ENCODE data around the gene ACLY.
"Not testable (repeated sequence)": the region's sequence is repeated elsewhere in the genome, so short reads cannot be mapped to it uniquely, and the experiment has no call there.

Gene ACLY

DNA sequence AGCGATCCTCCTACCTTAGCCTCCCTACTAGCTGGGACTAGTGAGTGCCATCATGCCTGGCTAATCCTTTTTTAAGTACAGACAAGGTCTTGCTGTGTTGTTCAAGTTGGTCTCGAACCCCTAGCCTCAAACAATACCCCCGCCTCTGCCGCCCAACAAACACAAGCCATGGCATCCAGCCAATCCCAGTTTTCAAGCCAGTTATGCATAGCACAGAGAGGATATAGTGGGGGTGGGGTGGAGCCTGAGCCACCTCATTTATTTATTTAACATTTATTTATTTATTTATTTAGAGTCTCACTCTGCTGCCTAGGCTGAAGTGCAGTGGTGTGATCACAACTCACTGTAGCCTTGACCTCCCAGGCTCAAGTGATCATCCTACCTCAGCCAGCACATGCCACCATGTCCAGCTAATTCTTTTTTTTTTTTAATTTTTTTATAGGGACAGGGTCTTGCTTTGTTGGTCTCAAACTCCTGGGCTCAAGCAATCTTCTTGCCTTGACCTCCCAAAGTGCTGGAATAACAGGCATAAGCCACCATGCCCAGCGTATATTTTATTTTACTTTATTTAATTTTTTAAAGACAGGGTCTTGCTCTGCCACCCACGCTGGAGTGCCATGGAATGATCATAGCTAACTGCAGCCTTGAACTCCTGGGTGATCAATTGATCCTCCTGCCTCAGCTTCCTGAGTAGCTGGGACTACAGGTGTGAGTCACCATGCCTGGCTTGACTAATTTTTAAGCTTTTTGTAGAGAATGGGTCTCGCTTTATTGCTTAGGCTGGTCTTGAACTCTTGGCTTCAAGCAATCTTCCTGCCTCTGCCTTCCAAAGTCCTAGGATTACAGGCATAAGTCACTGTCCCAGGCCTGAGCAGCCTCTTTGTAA is 27.4 kb downstream of the ACLY start:
- no peaks in the 10 kb centered on the region for H3K9me3 ChIP-seq (ENCODE audit: insufficient read depth, low read depth, low read length)
- no peak overlapping the region for H3K27ac ChIP-seq (ENCODE audit: low read depth, low read length)
- no peaks in the 10 kb centered on the region for H3K27me3 ChIP-seq (ENCODE audit: insufficient read depth, low read length)
- H3K36me3 ChIP-seq (ENCODE audit: insufficient read depth, low read length), result peaks cover 96% of the 10 kb centered on the region
- no peaks in the 10 kb centered on the region for H3K4me1 ChIP-seq (ENCODE audit: insufficient read depth, low read length)
- H3K4me3 ChIP-seq (ENCODE audit: low read length), result no peak overlapping the region
- H3K9ac ChIP-seq (ENCODE audit: low read depth, low read length), result no peak overlapping the region
- 97% methylated on average over 7 of the region's 7 CpGs for WGBS

DNA sequence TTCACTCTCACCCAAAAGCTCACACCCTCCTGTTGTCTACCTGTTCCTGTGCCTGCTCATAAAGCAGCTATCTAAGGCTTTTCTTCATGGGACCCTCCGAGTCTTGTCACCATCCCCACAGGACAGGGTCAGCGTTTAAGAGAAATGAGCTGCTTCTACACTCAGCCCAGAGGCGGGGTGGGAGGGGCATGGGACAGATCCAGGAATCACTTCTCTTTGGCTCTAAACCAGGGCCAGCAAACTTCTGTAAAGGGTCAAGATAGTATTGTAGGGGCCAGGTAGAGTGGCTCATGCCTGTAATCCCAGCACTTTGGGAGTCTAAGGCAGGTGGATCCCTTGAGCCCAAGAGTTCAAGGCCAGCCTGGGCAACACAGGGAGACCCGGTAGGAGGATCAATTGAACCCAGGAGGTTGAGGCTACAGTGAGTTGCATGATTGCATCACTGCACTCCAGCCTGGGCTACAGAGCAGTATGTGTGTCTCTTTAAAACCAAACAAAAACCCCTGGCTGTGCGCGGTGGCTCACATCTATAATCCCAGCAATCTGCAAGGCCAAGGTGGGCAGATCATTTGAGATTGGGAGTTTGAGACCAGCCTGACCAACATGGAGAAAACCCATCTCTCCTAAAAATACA is 30.3 kb downstream of the ACLY start:
- no peak overlapping the region for H3K4me3 ChIP-seq (ENCODE audit: low read length)
- no peaks in the 10 kb centered on the region for H3K27me3 ChIP-seq (ENCODE audit: insufficient read depth, low read length)
- WGBS, result 98% methylated on average over 6 of the region's 6 CpGs
- H3K4me1 ChIP-seq (ENCODE audit: insufficient read depth, low read length), result no peaks in the 10 kb centered on the region
- no peak overlapping the region for H3K9ac ChIP-seq (ENCODE audit: low read depth, low read length)
- H3K36me3 ChIP-seq (ENCODE audit: insufficient read depth, low read length), result peaks cover 96% of the 10 kb centered on the region
- no peaks in the 10 kb centered on the region for H3K9me3 ChIP-seq (ENCODE audit: insufficient read depth, low read depth, low read length)
- no peak overlapping the region for H3K27ac ChIP-seq (ENCODE audit: low read depth, low read length)

DNA sequence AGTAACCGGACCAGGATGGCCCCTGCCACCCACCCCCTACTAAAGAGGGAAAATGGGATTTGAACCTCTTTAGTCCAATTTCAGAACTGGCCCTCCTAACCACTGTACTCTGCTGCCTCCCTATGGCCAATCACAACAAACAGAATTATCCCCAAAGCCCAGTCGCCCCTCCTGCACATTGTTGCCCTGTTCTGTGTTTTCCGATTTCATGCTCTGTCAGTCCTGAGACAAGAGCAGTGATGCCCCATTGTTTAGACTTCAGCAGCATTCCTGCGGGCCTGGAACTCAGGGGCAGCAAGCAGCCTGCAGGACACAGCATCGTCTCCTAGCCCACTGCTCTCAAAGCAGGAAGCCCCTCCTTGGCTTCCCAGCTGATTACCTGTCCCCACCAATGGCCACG is 33.0 kb downstream of the ACLY start:
- H3K36me3 ChIP-seq (ENCODE audit: insufficient read depth, low read length), result peaks cover 95% of the 10 kb centered on the region
- WGBS, result 87% methylated on average over 5 of the region's 6 CpGs
- H3K9ac ChIP-seq (ENCODE audit: low read depth, low read length), result no peak overlapping the region
- no peak overlapping the region for H3K27ac ChIP-seq (ENCODE audit: low read depth, low read length)
- H3K4me1 ChIP-seq (ENCODE audit: insufficient read depth, low read length), result no peaks in the 10 kb centered on the region
- H3K27me3 ChIP-seq (ENCODE audit: insufficient read depth, low read length), result no peaks in the 10 kb centered on the region
- H3K9me3 ChIP-seq (ENCODE audit: insufficient read depth, low read depth, low read length), result no peaks in the 10 kb centered on the region
- H3K4me3 ChIP-seq (ENCODE audit: low read length), result no peak overlapping the region

DNA sequence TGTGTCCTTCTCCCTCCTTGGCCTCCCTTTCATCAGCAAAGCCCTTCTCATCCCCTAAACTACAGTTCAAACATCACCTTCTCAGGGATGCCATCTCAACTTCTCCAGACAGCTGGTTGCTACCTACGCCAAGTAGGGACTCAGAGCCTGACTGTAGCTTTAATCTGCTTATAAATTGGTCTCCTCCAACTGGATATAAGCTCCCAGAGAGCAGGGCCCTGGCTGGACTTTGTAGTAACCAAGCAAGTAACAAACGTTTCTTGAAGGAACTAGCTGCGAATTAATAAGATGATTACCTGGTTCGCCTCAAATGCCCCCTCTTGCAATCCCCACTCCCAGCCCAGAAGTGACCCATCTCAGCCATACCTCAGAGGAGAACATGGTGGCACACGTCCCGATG is 36.0 kb downstream of the ACLY start:
- Histone ChIP-seq H3K9me3 (ENCODE audit: insufficient read depth, low read depth, low read length) (peaks cover 2% of the 10 kb centered on the region; the same call in 1 of the 2 replicates), H3K4me1 (ENCODE audit: insufficient read depth, low read length) (no peaks in the 10 kb centered on the region), H3K27ac (ENCODE audit: low read depth, low read length) (no peak overlapping the region), H3K4me3 (ENCODE audit: low read length) (no peak overlapping the region), H3K36me3 (ENCODE audit: insufficient read depth, low read length) (peaks cover 99% of the 10 kb centered on the region), H3K27me3 (ENCODE audit: insufficient read depth, low read length) (no peaks in the 10 kb centered on the region), H3K9ac (ENCODE audit: low read depth, low read length) (no peak overlapping the region)
- 97% methylated on average over 6 of the region's 6 CpGs for WGBS

DNA sequence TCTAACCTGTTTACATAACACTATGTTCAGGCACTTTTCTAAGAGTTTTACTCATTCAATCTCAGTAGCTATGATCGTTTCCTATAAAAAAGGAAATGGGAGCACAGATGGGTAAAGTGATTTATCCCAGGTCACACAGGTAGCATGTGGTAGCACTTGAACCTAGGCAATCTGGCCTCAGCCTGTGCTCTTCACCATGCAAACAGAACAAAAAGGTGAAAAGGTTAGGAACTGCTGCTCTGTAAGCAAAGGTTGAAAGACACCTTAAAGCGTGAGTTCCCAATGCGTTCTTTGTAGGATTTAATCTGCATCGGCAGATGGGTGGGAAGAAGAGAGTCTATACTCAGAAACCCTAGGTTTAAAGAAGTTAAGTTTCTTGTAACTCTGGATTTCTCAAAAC is 38.6 kb downstream of the ACLY start:
- Histone ChIP-seq H3K4me3 (ENCODE audit: low read length) (no peak overlapping the region), H3K9ac (ENCODE audit: low read depth, low read length) (no peak overlapping the region), H3K4me1 (ENCODE audit: insufficient read depth, low read length) (no peaks in the 10 kb centered on the region), H3K9me3 (ENCODE audit: insufficient read depth, low read depth, low read length) (peaks cover 2% of the 10 kb centered on the region; the same call in 1 of the 2 replicates), H3K27ac (ENCODE audit: low read depth, low read length) (no peak overlapping the region), H3K27me3 (ENCODE audit: insufficient read depth, low read length) (no peaks in the 10 kb centered on the region), H3K36me3 (ENCODE audit: insufficient read depth, low read length) (peaks cover 84% of the 10 kb centered on the region)
- WGBS, result 98% methylated on average over 4 of the region's 4 CpGs

DNA sequence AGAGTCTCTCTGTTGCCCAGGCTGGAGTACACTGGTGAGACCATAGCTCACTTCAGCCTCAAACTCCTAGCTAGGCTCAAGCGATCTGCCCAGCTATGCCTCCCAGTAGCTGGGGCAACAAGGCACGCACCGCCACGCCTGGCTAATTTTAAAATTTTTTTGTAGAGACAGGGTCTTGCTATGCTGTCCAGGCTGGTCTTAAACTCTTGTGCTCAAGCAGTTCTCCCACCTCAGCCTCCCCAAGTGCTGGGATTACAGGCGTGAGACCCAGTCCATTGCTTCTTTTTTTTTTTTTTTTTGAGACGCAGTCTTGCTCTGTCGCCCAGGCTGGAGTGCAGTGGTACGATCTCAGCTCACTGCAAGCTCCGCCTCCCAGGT is 44.5 kb downstream of the ACLY start:
- 94% methylated on average over 9 of the region's 9 CpGs for WGBS
- H3K4me3 ChIP-seq (ENCODE audit: low read length); H3K27ac ChIP-seq (ENCODE audit: low read depth, low read length); H3K27me3 ChIP-seq (ENCODE audit: insufficient read depth, low read length); H3K9ac ChIP-seq (ENCODE audit: low read depth, low read length); H3K4me1 ChIP-seq (ENCODE audit: insufficient read depth, low read length); H3K9me3 ChIP-seq (ENCODE audit: insufficient read depth, low read depth, low read length): not testable (repeated sequence)
- peaks cover 82% of the 10 kb centered on the region for H3K36me3 ChIP-seq (ENCODE audit: insufficient read depth, low read length)

DNA sequence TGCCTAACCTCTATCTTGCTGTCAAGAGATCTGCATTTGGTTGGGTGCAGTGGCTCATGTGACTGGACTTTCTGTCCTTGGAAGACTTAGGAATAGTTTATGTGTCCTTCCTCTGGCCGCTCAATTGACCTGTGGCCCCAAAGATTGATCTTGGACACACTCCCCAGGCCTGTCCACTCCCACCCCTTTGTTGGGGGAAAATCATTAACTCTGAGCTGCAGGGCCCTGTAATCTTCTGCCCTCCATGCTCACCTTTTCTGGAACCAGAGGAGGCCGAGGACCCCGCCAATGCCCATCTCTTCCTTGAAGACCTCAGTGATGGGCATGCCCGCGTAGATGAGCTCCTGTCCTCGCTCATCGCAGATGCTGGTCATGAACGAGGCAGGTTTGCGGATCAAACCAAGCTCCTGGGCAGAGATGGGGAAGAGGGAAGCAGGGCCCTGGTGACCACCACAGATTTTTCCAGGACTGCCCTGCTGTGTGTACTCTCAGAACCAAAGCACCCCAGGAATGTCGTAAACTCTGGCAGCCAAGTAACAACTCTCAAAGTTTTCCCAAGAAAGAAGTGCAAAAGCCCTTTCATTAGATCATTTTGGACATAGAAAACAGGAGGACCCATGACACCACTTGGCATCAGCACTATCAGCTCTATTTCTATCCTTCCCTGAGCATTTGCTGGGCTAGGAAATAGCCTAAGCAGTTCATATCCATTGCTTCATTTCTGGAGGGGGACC is 45.0 kb downstream of the ACLY start:
- WGBS, result 99% methylated on average over 10 of the region's 10 CpGs
- no peak overlapping the region for H3K9ac ChIP-seq (ENCODE audit: low read depth, low read length)
- no peaks in the 10 kb centered on the region for H3K27me3 ChIP-seq (ENCODE audit: insufficient read depth, low read length)
- peaks cover 82% of the 10 kb centered on the region for H3K36me3 ChIP-seq (ENCODE audit: insufficient read depth, low read length)
- no peak overlapping the region for H3K27ac ChIP-seq (ENCODE audit: low read depth, low read length)
- H3K4me3 ChIP-seq (ENCODE audit: low read length), result no peak overlapping the region
- H3K9me3 ChIP-seq (ENCODE audit: insufficient read depth, low read depth, low read length), result peaks cover 2% of the 10 kb centered on the region; the same call in 1 of the 2 replicates
- H3K4me1 ChIP-seq (ENCODE audit: insufficient read depth, low read length), result no peaks in the 10 kb centered on the region

DNA sequence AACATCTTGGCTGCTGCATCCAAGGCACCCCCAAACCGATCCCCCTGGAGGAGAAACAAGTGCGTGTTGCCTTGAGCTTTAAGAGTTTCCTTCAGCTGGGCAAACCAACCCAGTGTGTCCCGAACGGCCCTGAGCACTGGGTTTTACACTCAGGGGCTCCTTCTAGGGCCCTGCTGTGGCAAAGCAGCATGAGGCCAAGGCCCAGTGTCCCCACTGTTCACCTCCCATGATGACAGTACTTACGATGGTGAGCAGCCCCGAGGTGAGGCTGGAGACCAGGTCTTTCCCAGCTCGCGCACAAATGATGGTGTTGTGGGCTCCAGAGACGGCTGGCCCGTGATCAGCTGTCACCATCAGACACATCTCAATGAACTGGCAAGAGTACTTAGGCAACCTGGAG is 47.0 kb downstream of the ACLY start:
- no peak overlapping the region for H3K4me3 ChIP-seq (ENCODE audit: low read length)
- H3K4me1 ChIP-seq (ENCODE audit: insufficient read depth, low read length), result no peaks in the 10 kb centered on the region
- H3K9me3 ChIP-seq (ENCODE audit: insufficient read depth, low read depth, low read length), result no peaks in the 10 kb centered on the region
- H3K27me3 ChIP-seq (ENCODE audit: insufficient read depth, low read length), result no peaks in the 10 kb centered on the region
- H3K9ac ChIP-seq (ENCODE audit: low read depth, low read length), result no peak overlapping the region
- 98% methylated on average over 10 of the region's 10 CpGs for WGBS
- H3K36me3 ChIP-seq (ENCODE audit: insufficient read depth, low read length), result peaks cover 79% of the 10 kb centered on the region
- no peak overlapping the region for H3K27ac ChIP-seq (ENCODE audit: low read depth, low read length)

DNA sequence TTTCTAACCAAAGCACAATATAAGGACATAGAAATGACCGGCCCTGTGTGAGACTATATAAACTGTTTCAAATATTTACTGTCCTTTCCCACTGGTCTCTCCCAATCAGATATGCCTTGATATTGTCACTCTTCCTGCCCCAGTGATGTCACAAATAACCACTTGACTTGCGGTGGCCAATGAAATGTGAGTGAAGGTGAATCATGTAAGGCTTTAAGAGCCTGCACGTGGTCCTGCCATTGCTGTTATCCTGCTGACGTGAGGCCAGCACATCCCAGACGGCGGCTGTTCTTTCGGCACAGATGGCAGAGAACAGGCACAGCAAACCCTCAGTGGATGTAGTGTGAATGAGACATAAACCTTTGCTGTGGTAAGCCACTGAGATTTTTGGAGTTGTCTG is 48.1 kb downstream of the ACLY start:
- Histone ChIP-seq H3K36me3 (ENCODE audit: insufficient read depth, low read length) (peaks cover 82% of the 10 kb centered on the region), H3K4me3 (ENCODE audit: low read length) (no peak overlapping the region), H3K9me3 (ENCODE audit: insufficient read depth, low read depth, low read length) (no peaks in the 10 kb centered on the region), H3K27ac (ENCODE audit: low read depth, low read length) (no peak overlapping the region), H3K27me3 (ENCODE audit: insufficient read depth, low read length) (no peaks in the 10 kb centered on the region), H3K4me1 (ENCODE audit: insufficient read depth, low read length) (no peaks in the 10 kb centered on the region), H3K9ac (ENCODE audit: low read depth, low read length) (no peak overlapping the region)
- whole genome bisulfite sequencing, result 93% methylated on average over 7 of the region's 7 CpGs

DNA sequence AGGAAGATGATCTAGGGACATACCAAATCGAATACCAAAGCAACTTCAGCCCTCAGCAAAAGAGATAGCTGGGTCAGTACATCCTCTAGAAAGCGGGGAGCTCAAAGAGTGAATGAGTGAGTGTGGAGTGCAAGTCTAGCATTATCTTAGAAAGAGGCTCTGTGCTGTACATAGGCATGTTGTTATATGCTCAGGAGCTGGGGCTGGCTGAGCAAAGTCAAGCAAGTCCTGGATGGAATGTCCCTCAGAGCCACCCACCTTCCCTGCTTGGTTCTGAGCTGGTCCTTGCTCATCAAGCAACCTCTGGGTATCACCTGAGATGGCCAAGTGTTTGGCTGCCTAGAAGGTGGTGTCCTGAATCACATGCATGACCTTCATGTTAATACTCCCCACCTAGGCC is 48.7 kb downstream of the ACLY start:
- no peaks in the 10 kb centered on the region for H3K4me1 ChIP-seq (ENCODE audit: insufficient read depth, low read length)
- H3K27ac ChIP-seq (ENCODE audit: low read depth, low read length), result no peak overlapping the region
- 99% methylated on average over 2 of the region's 2 CpGs for WGBS
- H3K9me3 ChIP-seq (ENCODE audit: insufficient read depth, low read depth, low read length), result no peaks in the 10 kb centered on the region
- H3K36me3 ChIP-seq (ENCODE audit: insufficient read depth, low read length), result peaks cover 81% of the 10 kb centered on the region
- H3K4me3 ChIP-seq (ENCODE audit: low read length), result no peak overlapping the region
- H3K9ac ChIP-seq (ENCODE audit: low read depth, low read length), result no peak overlapping the region
- no peaks in the 10 kb centered on the region for H3K27me3 ChIP-seq (ENCODE audit: insufficient read depth, low read length)

DNA sequence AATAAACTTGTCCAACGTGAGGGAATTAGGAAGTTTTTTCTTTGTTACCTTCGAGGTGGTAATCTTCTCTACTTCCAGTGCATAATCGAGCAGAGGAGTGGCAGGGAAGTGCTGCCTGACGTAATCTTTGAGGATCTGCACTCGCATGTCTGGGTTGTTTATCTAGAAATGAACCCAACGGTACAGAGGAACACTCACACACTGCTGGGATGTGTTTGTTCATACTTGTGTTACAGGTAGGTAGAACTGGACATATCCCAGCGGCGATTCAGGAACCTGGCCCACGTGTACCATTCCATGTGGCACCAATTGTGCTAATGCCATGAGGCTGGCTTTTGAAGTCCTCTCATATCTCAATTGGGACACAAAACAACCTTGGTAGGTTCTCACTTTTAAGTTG is 49.3 kb downstream of the ACLY start:
- no peaks in the 10 kb centered on the region for H3K9me3 ChIP-seq (ENCODE audit: insufficient read depth, low read depth, low read length)
- WGBS, result 93% methylated on average over 9 of the region's 9 CpGs
- peaks cover 76% of the 10 kb centered on the region for H3K36me3 ChIP-seq (ENCODE audit: insufficient read depth, low read length)
- no peak overlapping the region for H3K27ac ChIP-seq (ENCODE audit: low read depth, low read length)
- no peaks in the 10 kb centered on the region for H3K27me3 ChIP-seq (ENCODE audit: insufficient read depth, low read length)
- no peaks in the 10 kb centered on the region for H3K4me1 ChIP-seq (ENCODE audit: insufficient read depth, low read length)
- H3K9ac ChIP-seq (ENCODE audit: low read depth, low read length), result no peak overlapping the region
- H3K4me3 ChIP-seq (ENCODE audit: low read length), result no peak overlapping the region

Data from HUES64 (cell line).